HFFc6 (cell line): Measurements from ENCODE around the gene SLC66A3. TPM values are rescaled to one million over a fixed set of nuclear protein-coding genes. Genes with fewer than 3 reads are reported as not detected.

Experiments
- DNase-seq: peaks from one replicate; pipeline ENCODE4 v3.0.0-alpha.2; 2018
- H3K27ac Mint-ChIP-seq: 2 replicates; pipeline ENCODE4 v1.8.0; 2020; ENCODE audit warnings: mild to moderate bottlenecking, mixed read lengths
- H3K27me3 Mint-ChIP-seq: 2 replicates; pipeline ENCODE4 v1.8.0; 2021; ENCODE audit warnings: mild to moderate bottlenecking, moderate library complexity, mixed read lengths; ENCODE audit not compliant: insufficient read depth
- H3K36me3 Mint-ChIP-seq: 2 replicates; pipeline ENCODE4 v1.8.0; 2021; ENCODE audit warnings: low read depth, mixed read lengths
- H3K4me1 Mint-ChIP-seq: 2 replicates; pipeline ENCODE4 v1.8.0; 2020; ENCODE audit warnings: low read depth, mixed read lengths
- H3K4me3 Mint-ChIP-seq: 2 replicates; pipeline ENCODE4 v1.8.0; 2020; ENCODE audit warnings: mild to moderate bottlenecking, moderate library complexity, mixed read lengths
- H3K9me3 Mint-ChIP-seq: 2 replicates; pipeline ENCODE4 v1.8.0; 2020; ENCODE audit warnings: mild to moderate bottlenecking, mixed read lengths
- CTCF ChIP-seq: fragments of 200-600 bp; sonication (generic); IDR thresholded peaks from 2 replicates; pipeline ENCODE4 v1.5.0; 2021; ENCODE audit warnings: antibody characterized with exemption, mild to moderate bottlenecking
- total RNA-seq, 6 experiments: library from RNA; stranded (reverse); fragmentation: NEBNext Ultra II Directional; extraction: Animal tissue kit (Norgen Biotek cat#: 25700); gene quantifications; 2 replicates in 1 of 6; 3 replicates in 5 of 6; pipeline ENCODE4 v1.2.3, GENCODE V29; 2021

The SLC66A3 gene
- total RNA-seq, 6 experiments from 2014 or later = 11.4 to 17.4 (median 13.0) TPM

- H3K9me3 Mint-ChIP-seq = no peaks in the 10 kb centered on the region
- peaks cover 20% of the 10 kb centered on the region for H3K4me1 Mint-ChIP-seq
- no peaks in the 10 kb centered on the region; the same call in none of the 2 replicates for H3K27me3 Mint-ChIP-seq
- no peak for TF ChIP-seq CTCF
- peaks cover 13% of the 10 kb centered on the region for H3K36me3 Mint-ChIP-seq
- H3K4me3 Mint-ChIP-seq = no peak overlapping the region
- no peak for DNase-seq
- H3K27ac Mint-ChIP-seq = no peak overlapping the region; the same call in 1 of the 2 replicates
Measured at GRCh38 chr2:11177871-11178690, 22.8 kb downstream of the SLC66A3 start.

- Mint-ChIP-seq H3K4me1 (peaks cover 20% of the 10 kb centered on the region), H3K9me3 (no peaks in the 10 kb centered on the region), H3K4me3 (no peak overlapping the region), H3K36me3 (peaks cover 13% of the 10 kb centered on the region), H3K27me3 (no peaks in the 10 kb centered on the region; the same call in none of the 2 replicates), H3K27ac (no peak overlapping the region)
- TF ChIP-seq CTCF = no peak
- no peak for DNase-seq
Measured at GRCh38 chr2:11179196-11179595, 23.9 kb downstream of the SLC66A3 start.

- no peak for TF ChIP-seq CTCF
- no peak overlapping the region for H3K4me3 Mint-ChIP-seq
- H3K9me3 Mint-ChIP-seq = no peaks in the 10 kb centered on the region
- H3K27me3 Mint-ChIP-seq = no peaks in the 10 kb centered on the region; the same call in none of the 2 replicates
- H3K36me3 Mint-ChIP-seq = peaks cover 13% of the 10 kb centered on the region
- H3K27ac Mint-ChIP-seq = no peak overlapping the region
- H3K4me1 Mint-ChIP-seq = peaks cover 18% of the 10 kb centered on the region
- DNase-seq = no peak
Measured at GRCh38 chr2:11179899-11180298, 24.6 kb downstream of the SLC66A3 start.

DNA sequence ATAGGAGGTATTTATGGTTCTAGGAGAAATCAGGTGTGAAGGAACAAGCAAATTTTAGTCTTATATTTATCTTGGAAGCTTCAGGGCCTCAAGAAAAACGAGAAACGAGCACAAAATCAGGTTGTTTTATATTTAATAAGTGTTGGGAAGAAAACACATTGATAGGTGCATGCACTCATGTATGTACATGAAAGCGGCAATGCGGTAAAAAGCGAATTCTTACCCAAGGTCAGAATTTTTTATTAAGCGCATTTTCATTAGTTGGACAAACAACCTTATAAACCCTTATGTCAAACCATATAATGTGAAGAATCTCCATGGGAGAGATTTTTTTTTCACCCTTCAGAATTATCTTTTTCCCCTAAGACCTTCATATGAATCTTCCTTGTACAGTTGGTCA, 25.4 kb downstream of the SLC66A3 start:
- Mint-ChIP-seq H3K27ac (no peak overlapping the region), H3K4me3 (no peak overlapping the region; the same call in 1 of the 2 replicates), H3K9me3 (no peaks in the 10 kb centered on the region), H3K27me3 (no peaks in the 10 kb centered on the region; the same call in 1 of the 2 replicates), H3K4me1 (peaks cover 11% of the 10 kb centered on the region), H3K36me3 (peaks cover 13% of the 10 kb centered on the region)
- DNase-seq = no peak
- no peak for TF ChIP-seq CTCF

DNA sequence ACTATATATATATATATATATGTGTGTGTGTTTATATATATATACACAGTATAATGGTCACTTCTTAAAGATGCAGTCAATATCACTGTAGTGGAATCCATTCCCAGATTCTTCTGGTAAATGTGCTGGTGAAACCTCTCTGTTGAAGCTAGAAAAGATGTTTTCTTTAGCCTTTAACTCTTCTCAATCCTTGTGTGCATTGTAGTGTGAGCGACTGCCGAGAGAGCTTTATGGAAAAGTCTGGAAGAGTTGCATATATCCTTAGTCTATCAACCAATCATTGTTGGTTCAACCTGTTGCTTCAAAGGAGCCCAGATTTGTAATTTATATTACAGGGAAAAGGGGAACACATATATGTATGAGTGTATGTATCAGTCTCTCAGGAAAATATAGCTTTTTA, 27.7 kb downstream of the SLC66A3 start:
- no peak for TF ChIP-seq CTCF
- no peaks in the 10 kb centered on the region for H3K9me3 Mint-ChIP-seq

More for the DNA sequence above, 27.7 kb downstream of the SLC66A3 start:
- no peak overlapping the region for H3K27ac Mint-ChIP-seq
- DNase-seq = no peak
- H3K27me3 Mint-ChIP-seq = no peaks in the 10 kb centered on the region; the same call in 1 of the 2 replicates
- peaks cover 18% of the 10 kb centered on the region for H3K4me1 Mint-ChIP-seq
- no peak overlapping the region for H3K4me3 Mint-ChIP-seq
- H3K36me3 Mint-ChIP-seq = peaks cover 28% of the 10 kb centered on the region
